C4-2B (cell line): Measurements from ENCODE around the gene CHTOP.

ENCODE experiments used
- H3K27ac ChIP-seq: fragments of 450-650 bp; 2 replicates; pipeline ENCODE4 v1.5.1; 2017
- CTCF ChIP-seq: fragments of 450-650 bp; conservative IDR thresholded peaks from 2 replicates; pipeline ENCODE4 v1.5.1; 2017; ENCODE audit warnings: mild to moderate bottlenecking
- ZFX ChIP-seq: fragments of 450-650 bp; IDR thresholded peaks from 2 replicates; pipeline ENCODE4 v1.6.1; 2017

Gene CHTOP

GRCh38 chr1:153646672-153647345, 12.9 kb downstream of the CHTOP start:
- TF ChIP-seq CTCF (no peak), ZFX (no peak)
- no peak overlapping the region for H3K27ac ChIP-seq

- H3K27ac ChIP-seq = no peak overlapping the region
- TF ChIP-seq CTCF = no peak
- TF ChIP-seq ZFX = no peak
Observed at GRCh38 chr1:153647346-153647714, 13.5 kb downstream of the CHTOP start.

- peak overlapping the region; percentile 73 for H3K27ac ChIP-seq
- TF ChIP-seq CTCF (no peak), ZFX (no peak)
Observed at GRCh38 chr1:153648000-153648643, 14.3 kb downstream of the CHTOP start.

GRCh38 chr1:153649137-153649862, 15.4 kb downstream of the CHTOP start:
- H3K27ac ChIP-seq = peak overlapping the region; percentile 73
- TF ChIP-seq ZFX = no peak
- TF ChIP-seq CTCF = no peak

- no peak for TF ChIP-seq CTCF
- TF ChIP-seq ZFX = no peak
- H3K27ac ChIP-seq = peak overlapping the region; percentile 73
Observed at GRCh38 chr1:153649863-153650235, 16.0 kb downstream of the CHTOP start.

GRCh38 chr1:153651771-153652170, 17.9 kb downstream of the CHTOP start:
- TF ChIP-seq ZFX = no peak
- TF ChIP-seq CTCF = no peak
- H3K27ac ChIP-seq = no peak overlapping the region

- TF ChIP-seq CTCF = no peak
- TF ChIP-seq ZFX = no peak
- H3K27ac ChIP-seq = no peak overlapping the region; the same call in 1 of the 2 replicates
Observed at GRCh38 chr1:153652805-153653500, 19.1 kb downstream of the CHTOP start.
